GM21717 (cell line): ENCODE data around the gene KSR2.

Experiments used
- ATAC-seq: cut with Tn5 transposase; IDR thresholded peaks from one replicate; pipeline ENCODE4 v1.9.1; 2021; ENCODE audit warnings: mild to moderate bottlenecking, moderate library complexity; ENCODE audit not compliant: unreplicated experiment

Gene KSR2

DNA sequence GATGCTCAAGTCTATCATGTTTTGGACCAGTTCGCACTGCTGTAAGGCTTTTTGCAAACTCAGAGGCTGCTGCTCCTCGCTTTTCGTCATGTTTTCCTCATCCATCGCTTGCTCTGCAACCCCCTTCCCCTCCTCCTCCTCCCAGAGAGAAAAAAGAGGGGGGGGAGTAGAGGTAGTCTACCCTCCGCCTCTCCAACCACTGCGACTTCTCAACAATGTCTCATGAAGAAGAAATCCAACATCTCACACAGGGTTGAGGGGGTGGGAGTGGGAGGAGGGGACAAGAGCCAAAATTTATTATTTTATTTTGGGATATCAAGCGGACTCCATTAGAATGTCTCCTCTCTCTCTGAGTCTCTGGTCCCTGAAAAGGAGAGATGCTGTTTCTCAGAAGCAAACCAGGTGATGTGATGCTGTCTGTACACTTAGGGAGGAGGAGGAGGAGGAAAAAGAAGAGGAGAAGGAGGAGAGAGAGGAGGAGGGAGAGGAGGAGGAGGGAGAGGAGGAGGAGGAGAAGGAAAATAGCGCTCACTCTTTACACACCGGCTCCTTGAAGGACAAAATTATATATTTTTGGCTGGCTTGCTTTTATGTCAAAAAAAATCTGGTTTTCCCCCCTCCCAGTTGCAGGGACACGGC lies 520 bp downstream of the KSR2 start:
- no peak for ATAC-seq

- ATAC-seq: no peak
These were observed 1.3 kb downstream of the KSR2 start for GRCh38 chr12:117967512-117967911.

DNA sequence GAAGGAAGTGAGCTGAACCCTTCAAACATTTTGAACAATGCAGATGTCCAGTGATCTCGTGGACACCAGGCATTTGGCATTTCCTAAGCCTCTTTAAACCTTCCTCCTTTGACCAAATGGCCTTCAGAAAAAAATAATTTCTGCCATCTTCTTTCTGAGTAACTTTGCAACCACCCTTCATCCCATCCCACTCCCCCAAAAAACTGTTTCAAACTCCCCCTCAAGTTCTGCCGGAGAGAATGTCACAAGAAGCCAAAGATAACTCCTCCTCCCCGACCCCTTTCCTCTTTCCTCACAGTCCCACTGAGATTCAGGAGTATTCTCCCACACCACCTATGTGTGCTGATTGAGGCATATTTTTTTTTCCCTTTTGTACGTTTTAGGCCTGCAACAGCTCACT lies 1.7 kb downstream of the KSR2 start:
- ATAC-seq: no peak

DNA sequence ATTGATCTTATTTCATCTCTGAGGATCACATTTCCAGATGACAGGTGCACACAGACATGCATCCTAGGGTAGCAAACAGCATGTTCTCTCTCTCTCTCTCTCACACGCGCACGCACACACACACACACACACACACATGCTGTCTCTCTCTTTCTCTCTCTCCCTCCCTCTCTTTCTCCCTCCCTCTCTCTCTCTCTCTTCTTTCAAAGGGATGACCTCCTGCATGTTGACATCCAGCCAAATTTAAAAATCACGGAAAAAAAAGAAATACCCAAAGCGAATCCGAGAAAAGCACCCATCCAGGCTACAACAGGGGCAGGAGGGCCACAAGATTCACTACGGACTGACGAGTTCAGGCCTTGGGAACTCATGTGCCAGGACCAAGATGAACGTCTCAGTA lies 2.3 kb downstream of the KSR2 start:
- no peak for ATAC-seq

DNA sequence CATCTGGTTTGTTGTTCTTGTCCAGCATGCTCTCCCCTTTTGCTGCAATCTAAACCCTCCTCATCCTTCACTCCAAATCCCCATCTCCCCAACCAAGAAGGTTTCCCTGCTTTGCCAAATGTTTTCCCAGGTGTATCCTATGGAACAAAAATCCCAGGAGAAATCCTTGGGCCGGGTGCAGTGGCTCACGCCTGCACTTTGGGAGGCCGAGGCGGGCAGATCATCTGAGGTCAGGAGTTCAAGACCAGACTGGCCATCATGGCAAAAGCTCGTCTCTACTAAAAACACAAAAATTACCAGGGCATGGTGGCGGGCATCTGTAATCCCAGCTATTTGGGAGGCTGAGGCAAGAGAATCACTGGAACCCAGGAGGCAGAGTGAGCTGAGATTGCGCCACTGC lies 5.0 kb downstream of the KSR2 start:
- ATAC-seq: no peak

DNA sequence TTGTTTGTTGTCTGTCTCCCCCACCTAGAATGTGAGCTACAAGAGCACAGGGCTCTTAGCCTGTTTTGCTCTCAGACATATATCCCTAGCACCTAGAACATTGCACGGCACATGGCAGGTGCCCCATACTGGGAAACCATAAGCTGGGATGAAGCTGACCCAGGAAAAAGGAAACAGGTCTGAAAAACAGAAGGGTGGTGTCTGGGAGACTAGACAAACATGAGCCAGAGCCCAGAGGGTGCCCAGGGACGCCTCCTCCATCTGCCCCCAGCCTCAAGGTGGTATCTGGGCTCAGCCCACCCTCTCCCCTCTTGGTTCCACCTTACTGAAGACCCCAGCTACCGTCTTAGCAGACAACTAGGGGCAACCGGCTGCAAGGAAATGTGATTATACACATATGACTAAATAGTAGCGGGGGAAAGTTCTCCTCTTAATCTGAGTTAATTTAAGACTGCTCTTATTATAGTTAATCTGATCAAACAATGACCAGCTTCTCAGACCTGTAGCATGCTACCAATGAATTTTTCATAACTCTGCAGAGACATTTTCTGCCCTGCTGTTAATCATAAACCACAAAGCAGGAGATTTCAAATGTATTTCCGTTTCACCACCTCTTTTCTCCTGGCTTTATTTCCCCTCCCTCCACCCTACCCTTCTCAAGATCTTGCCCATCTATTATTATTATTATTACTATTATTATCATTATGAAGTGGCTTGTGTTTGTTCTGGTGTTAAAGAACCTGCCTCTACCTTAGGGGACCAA lies 31.9 kb downstream of the KSR2 start:
- no peak for ATAC-seq

DNA sequence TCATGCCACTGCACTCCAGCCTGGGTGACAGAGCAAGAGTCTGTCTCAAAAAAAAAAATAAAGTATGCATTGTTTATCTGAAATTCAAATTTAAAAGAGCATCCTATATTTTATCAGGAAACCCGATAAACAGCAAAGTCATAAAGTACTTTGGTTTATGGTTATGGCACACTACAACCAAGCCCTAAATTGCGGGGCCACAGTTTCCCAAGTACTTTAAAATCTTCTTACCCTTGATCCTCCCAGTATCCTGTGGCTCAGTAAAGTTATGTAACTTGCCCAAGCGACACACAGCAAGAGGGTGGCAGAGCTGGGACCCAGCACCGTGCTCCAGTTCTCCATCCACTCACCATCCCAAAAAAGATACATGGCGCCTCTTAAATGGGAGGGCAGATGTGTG lies 35.2 kb downstream of the KSR2 start:
- ATAC-seq: no peak

DNA sequence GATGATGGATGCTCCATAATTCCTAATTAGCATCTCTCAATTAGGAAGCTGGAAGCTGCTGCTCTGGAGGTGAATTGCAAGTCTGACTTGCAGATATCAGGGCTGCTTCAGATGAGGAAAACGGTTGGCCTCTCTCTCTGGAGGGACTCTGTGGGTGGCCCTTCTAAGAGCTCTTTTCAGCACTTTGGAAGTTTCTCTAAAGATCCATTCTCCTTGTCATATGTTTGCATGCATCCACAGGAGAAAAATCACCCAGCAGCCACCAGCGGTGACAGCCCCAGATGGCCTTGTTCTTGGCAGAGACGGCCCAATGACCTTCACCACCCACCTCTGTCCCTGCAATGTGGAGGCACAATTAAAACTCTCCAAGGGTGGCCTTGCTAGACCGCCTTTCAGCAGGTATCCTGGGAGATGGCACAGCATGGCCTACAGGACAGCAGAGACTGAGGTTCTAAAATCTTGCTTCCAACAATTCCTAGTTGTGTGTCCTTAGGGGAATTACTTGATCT lies 42.3 kb downstream of the KSR2 start:
- no peak for ATAC-seq

DNA sequence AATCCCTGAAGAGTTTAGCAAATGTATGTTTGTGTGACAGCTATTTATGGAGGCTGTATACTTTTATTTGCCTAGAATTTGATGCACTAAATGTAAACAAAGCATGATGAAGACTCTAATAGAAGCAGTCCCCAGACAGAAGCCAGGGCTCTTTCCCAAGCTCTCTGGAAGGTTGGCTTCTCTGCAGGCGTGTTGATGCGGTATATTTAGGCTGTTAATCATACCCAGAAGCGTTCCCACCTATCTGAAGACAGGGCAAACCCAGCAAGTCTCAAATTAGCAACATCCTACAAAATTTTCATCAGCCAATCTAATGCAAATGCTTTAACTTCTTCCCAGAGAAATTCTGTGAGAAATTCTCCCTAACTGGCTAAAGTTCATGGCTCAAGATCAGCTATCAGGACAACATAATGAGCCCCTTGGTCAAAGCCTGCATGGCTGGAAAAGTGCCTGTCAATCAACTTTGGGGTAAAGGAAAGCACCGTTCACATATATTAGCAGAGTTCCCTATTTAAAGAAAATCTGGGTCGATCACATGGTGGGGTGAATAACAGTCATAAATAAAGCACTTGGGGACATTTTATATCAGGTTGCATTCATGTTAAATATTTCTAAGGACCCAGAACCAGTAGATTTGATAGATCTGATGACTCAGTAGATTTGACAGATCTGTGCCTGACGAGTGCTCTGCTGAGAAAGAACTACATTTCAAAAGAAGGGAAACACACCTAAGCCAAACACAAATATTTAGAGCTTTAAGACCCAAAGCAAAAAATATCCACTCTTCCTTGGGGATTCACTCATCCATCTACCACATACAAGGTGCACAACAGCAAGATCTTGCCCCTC lies 46.6 kb downstream of the KSR2 start:
- no peak for ATAC-seq

- no peak for ATAC-seq
These were observed 49.3 kb downstream of the KSR2 start for GRCh38 chr12:117919479-117919878.

DNA sequence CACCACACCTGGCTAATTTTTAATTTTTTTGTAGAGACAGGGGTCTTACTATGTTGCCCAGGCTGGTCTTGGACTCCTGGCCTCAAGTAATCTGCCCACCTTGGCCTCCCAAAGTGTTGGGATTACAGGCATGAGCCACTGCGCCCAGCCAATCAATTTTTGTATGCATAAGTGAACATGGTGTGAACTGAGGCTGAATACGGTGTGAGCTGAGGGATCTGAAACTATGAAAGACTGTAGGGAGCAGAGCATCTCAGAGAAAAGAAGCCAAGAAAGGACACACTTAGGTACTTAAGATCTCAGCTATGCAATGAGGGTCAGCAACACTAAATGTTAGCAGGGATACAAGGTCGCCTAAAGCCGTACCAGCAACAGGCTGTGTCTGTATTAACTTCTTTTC lies 54.1 kb downstream of the KSR2 start:
- no peak for ATAC-seq

DNA sequence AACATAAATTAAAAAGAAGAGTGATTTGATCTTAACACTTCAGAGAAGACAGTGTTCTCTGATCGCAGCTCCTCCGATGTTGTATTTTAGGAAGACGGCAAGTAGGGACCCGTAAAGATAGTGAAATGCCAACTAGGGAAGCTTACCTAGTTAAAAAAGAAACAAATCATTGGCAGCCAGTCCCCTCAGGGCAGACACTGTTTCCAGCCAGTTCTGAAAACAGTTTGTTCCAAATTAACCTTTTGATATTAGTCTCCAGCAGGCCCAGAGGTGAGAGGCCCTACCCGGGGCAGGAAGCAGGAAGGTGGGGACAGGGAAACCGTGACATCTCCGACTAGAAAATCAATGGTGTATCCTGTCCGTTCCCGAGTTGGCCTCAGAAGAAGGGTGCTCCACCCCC lies 56.0 kb downstream of the KSR2 start:
- no peak for ATAC-seq

DNA sequence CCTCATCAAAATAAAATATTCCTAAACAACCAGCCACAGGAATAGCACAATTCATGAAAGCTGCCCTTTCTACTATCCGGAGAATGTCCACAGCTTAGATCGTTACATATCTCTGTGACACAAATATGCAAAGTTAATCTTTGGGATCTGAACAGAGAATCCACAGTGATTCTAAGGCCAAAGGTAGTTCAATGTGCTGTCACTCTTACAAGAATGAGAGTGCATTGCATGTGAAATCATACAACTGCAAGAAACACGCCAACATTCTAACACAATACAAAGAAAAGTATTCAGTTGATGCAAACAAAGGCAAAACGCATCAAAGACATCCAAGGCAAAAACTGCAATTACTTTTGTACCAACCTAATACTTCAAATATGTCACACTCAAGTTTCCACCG lies 60.4 kb downstream of the KSR2 start:
- no peak for ATAC-seq

DNA sequence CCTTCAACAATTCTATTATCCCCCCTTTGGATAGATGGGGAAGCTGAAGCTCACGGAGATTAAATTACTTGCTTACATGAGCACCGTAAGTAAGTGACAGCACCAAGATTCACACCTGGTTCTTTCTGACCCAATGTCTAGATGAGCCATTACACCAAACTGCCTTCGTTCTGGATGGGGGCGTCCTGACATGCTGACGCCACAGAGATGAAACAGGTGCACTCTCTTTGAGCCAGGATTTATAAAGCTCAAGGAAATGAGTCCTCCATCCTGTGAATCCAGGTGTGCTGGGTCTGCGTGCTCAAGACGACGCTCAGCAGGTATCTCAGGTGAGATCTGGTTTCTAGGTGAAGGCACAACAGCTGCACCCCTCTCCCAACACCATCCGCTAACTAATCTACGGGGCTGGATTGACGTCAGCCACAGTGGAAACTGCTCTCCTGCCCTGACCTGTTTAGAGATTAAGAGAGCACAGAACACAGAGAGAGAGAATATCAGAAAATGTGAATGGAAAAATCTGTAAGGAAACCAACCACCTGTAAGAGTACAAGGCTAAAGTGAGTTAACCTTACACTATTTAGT lies 61.6 kb downstream of the KSR2 start:
- no peak for ATAC-seq

- no peak for ATAC-seq
These were observed 64.7 kb downstream of the KSR2 start for GRCh38 chr12:117904051-117904450.

- ATAC-seq: no peak
These were observed 65.5 kb downstream of the KSR2 start for GRCh38 chr12:117903110-117903840.

DNA sequence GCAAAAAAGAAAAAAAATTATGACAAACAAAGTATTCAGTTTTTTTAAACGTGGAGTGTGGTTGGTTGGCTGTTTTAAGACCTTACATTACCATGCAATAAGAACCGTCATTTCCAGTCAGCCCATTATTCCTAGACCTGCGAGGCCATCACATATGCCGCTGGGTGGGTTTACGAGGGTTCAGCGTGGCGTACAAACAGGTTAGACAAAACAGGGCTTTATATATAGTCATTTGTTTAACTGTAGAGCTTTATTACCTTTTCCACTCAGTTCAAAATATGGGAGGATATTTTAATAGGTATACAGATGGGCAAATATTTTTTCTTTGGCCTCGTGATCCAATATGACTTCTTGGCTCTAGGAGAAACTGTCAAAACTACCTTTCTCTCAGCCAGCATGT lies 67.2 kb downstream of the KSR2 start:
- no peak for ATAC-seq

GRCh38 chr12:117900561-117900960 lies 68.2 kb downstream of the KSR2 start:
- ATAC-seq: no peak

DNA sequence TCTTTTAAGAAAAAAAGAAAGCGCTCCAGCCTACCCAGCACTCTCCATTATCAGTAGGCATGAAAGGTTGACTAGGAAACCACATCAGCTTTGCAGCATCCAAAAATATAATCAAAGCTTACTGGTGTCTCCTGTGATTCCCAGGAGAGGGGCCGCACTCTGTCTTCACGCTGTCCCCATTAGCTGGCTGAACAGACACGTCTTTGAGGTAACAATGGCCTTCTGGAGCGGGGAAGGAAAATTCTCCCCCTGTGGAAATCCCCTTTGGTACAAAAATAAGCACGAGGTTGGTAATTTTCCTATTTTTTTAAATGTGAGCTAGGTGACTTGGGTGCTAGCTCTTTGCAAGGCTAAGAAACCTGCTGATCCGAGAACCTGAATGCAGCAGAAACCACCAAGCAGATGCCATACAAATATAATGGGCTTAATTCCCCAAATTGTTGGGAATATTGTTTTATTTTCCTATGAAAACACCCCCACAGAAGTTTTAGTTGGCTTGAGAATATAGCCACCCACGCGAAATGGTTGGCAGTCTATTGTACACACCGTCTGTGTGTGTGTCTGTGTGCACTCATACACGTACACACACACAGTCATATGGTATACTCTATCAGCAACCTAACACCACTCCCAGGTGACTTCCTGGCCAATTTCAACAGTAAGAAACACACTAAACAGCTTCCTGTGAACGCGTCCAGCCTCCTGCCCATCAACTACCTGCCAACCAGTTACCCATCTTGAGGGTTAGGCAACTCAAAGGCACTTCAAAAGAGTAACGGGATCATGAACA lies 71.2 kb downstream of the KSR2 start:
- no peak for ATAC-seq

DNA sequence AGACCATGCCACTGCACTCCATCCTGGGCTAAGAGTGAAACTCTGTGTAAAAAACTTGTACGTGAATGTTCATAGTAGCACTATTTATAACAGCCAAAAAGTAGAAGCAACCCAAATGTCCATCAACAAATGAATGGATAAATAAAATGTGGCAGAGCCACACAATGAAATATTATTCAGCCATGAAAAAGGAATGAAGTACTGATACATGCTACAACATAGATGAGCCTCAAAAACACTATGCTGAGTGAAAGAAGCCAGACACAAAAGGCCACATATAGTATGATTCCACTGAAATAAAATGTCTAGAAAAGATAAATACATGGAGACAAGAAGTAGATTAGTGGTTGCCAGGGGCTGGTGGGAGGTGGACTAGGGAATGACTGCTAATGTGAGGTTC lies 72.8 kb downstream of the KSR2 start:
- no peak for ATAC-seq
